IMR-90 (cell line): ENCODE data around the gene GCK. TPM values are rescaled to one million over a fixed set of nuclear protein-coding genes. Genes with fewer than 3 reads are reported as not detected.

Source experiments
- ATAC-seq: fragments of 200-7000 bp; cut with Tn5 transposase; 2 replicates; pipeline ENCODE4 v1.9.1; 2020; ENCODE audit warnings: low read depth, mild to moderate bottlenecking, moderate library complexity
- BruUV-seq: library from RNA; stranded (reverse); fragments of 400-500 nt; replicated peaks from 2 replicates; lab custom pipeline; 2021; lab: Mats Ljungman, UMichigan
- CTCF ChIA-PET: fragments of 300-600 bp; formaldehyde crosslinking; extraction: SDS; loops from one replicate; lab custom pipeline; 2021; ENCODE audit warnings: antibody characterized with exemption; lab: Yijun Ruan, JAX
- POLR2A ChIA-PET: fragments of 300-600 bp; sonication (Branson Sonifier 250); formaldehyde crosslinking; loops from one replicate; lab custom pipeline; 2022; ENCODE audit warnings: antibody characterized with exemption; ENCODE audit not compliant: unreplicated experiment; lab: Charles Lee
- DNase-seq: peaks from one replicate; pipeline ENCODE4 v3.0.0; 2013
- H2AFZ ChIP-seq: replicated peaks from 2 replicates; pipeline ENCODE3; 2013; ENCODE audit warnings: low read length, mild to moderate bottlenecking; ENCODE audit not compliant: poor library complexity
- H2AK5ac ChIP-seq: 2 replicates; pipeline ENCODE4 v1.6.1; 2013; ENCODE audit warnings: low read depth, low read length, inconsistent platforms
- H2AK9ac ChIP-seq: replicated peaks from 2 replicates; pipeline ENCODE3; 2013; ENCODE audit warnings: mild to moderate bottlenecking, low read depth, low read length, moderate library complexity; ENCODE audit not compliant: poor library complexity
- H2BK120ac ChIP-seq: 2 replicates; pipeline ENCODE4 v1.6.1; 2013; ENCODE audit warnings: low read depth, low read length, inconsistent platforms
- H2BK15ac ChIP-seq: 3 replicates; pipeline ENCODE4 v1.6.1; 2013; ENCODE audit warnings: low read depth, low read length, inconsistent platforms
- H2BK20ac ChIP-seq: 2 replicates; pipeline ENCODE4 v1.6.1; 2013; ENCODE audit warnings: low read depth, mild to moderate bottlenecking, inconsistent platforms, low read length, moderate library complexity
- H2BK5ac ChIP-seq: 2 replicates; pipeline ENCODE4 v1.6.1; 2013; ENCODE audit warnings: mild to moderate bottlenecking, low read depth, low read length, inconsistent platforms; ENCODE audit not compliant: poor library complexity, severe bottlenecking
- H3K14ac ChIP-seq: replicated peaks from 2 replicates; pipeline ENCODE4 v1.6.1; 2013; ENCODE audit warnings: low read depth, low read length, inconsistent platforms
- H3K18ac ChIP-seq: 2 replicates; pipeline ENCODE4 v1.6.1; 2013; ENCODE audit warnings: low read depth, low read length, control low read depth
- H3K23ac ChIP-seq: 2 replicates; pipeline ENCODE4 v1.6.1; 2013; ENCODE audit warnings: low read depth, low read length, inconsistent platforms
- H3K27ac ChIP-seq: 2 replicates; pipeline ENCODE4 v1.5.1; 2013; ENCODE audit warnings: mild to moderate bottlenecking, control low read depth, low read length; ENCODE audit not compliant: insufficient read depth
- H3K27me3 ChIP-seq: 2 replicates; pipeline ENCODE4 v1.6.1; 2013; ENCODE audit warnings: low read length; ENCODE audit not compliant: control insufficient read depth, insufficient read depth
- H3K36me3 ChIP-seq: 2 replicates; pipeline ENCODE4 v1.6.1; 2013; ENCODE audit warnings: low read length, mixed read lengths; ENCODE audit not compliant: control insufficient read depth, insufficient read depth
- H3K4ac ChIP-seq: 2 replicates; pipeline ENCODE4 v1.6.1; 2013; ENCODE audit warnings: low read depth, low read length, inconsistent platforms
- H3K4me1 ChIP-seq: 2 replicates; pipeline ENCODE4 v1.6.1; 2013; ENCODE audit warnings: low read length, mixed read lengths; ENCODE audit not compliant: control insufficient read depth, insufficient read depth
- H3K4me2 ChIP-seq: 2 replicates; pipeline ENCODE4 v1.6.1; 2013; ENCODE audit warnings: low read depth, mild to moderate bottlenecking, control low read depth, low read length, moderate library complexity
- H3K4me3 ChIP-seq: 2 replicates; pipeline ENCODE4 v1.5.1; 2013; ENCODE audit warnings: low read depth, mild to moderate bottlenecking, control low read depth, low read length, moderate library complexity; ENCODE audit not compliant: insufficient read depth
- H3K56ac ChIP-seq: 2 replicates; pipeline ENCODE4 v1.6.1; 2013; ENCODE audit warnings: low read length, inconsistent platforms; ENCODE audit not compliant: insufficient read depth; ENCODE audit errors: extremely low read depth
- H3K79me1 ChIP-seq, 2 experiments: 2 replicates each; pipeline ENCODE4 v1.6.1; 2013; ENCODE audit warnings: low read length in 2 of 2, inconsistent platforms in 1 of 2, low read depth in 1 of 2
- H3K9ac ChIP-seq: 2 replicates; pipeline ENCODE4 v1.6.1; 2013; ENCODE audit warnings: low read depth, low read length, control low read depth
- H3K9me1 ChIP-seq: 2 replicates; pipeline ENCODE4 v1.6.1; 2013; ENCODE audit warnings: low read length, inconsistent platforms; ENCODE audit not compliant: insufficient read depth
- H3K9me3 ChIP-seq: 2 replicates; pipeline ENCODE4 v1.6.1; 2013; ENCODE audit warnings: low read length; ENCODE audit not compliant: control insufficient read depth, insufficient read depth
- H4K20me1 ChIP-seq: 2 replicates; pipeline ENCODE4 v1.6.1; 2013; ENCODE audit warnings: low read length, inconsistent platforms; ENCODE audit not compliant: insufficient read depth
- H4K5ac ChIP-seq: 2 replicates; pipeline ENCODE4 v1.6.1; 2013; ENCODE audit warnings: mild to moderate bottlenecking, low read depth, low read length, control low read depth
- H4K8ac ChIP-seq, 2 experiments: 2 replicates each; pipeline ENCODE4 v1.6.1; 2013; ENCODE audit warnings: low read depth in 2 of 2, low read length in 2 of 2, control low read depth in 1 of 2, inconsistent platforms in 1 of 2
- H4K91ac ChIP-seq: 2 replicates; pipeline ENCODE4 v1.6.1; 2013; ENCODE audit warnings: low read depth, low read length, inconsistent platforms; ENCODE audit not compliant: insufficient read depth
- BHLHE40 ChIP-seq: fragments of 150-350 bp; IDR thresholded peaks from 2 replicates; pipeline ENCODE4 v1.6.1; 2016; ENCODE audit warnings: mild to moderate bottlenecking, low read depth, low read length
- CEBPB ChIP-seq: IDR thresholded peaks from 2 replicates; pipeline ENCODE4 v1.6.1; 2012; ENCODE audit warnings: low read depth, low read length, improper control_type of control experiment
- CHD1 ChIP-seq: IDR thresholded peaks from 2 replicates; pipeline ENCODE4 v1.6.1; 2012; ENCODE audit warnings: low read depth, low read length, improper control_type of control experiment
- CTCF ChIP-seq: conservative IDR thresholded peaks from 2 replicates; pipeline ENCODE4 v1.5.1; 2012; ENCODE audit warnings: mild to moderate bottlenecking, low read depth, low read length, improper control_type of control experiment
- ELK1 ChIP-seq: fragments of 150-350 bp; IDR thresholded peaks from 2 replicates; pipeline ENCODE4 v1.6.1; 2016; ENCODE audit warnings: low read depth, mild to moderate bottlenecking, low read length, moderate library complexity, borderline replicate concordance
- FOS ChIP-seq: fragments of 150-350 bp; IDR thresholded peaks from 2 replicates; pipeline ENCODE4 v1.6.1; 2016; ENCODE audit warnings: low read depth, low read length
- MAFK ChIP-seq: IDR thresholded peaks from 2 replicates; pipeline ENCODE4 v1.6.1; 2012; ENCODE audit warnings: low read depth, low read length, improper control_type of control experiment
- MAZ ChIP-seq: IDR thresholded peaks from 2 replicates; pipeline ENCODE4 v1.6.1; 2012; ENCODE audit warnings: low read depth, mild to moderate bottlenecking, low read length, improper control_type of control experiment, moderate library complexity, borderline replicate concordance
- MXI1 ChIP-seq: IDR thresholded peaks from 2 replicates; pipeline ENCODE4 v1.6.1; 2012; ENCODE audit warnings: low read depth, mild to moderate bottlenecking, low read length, moderate library complexity, borderline replicate concordance
- NFE2L2 ChIP-seq: fragments of 150-350 bp; IDR thresholded peaks from 2 replicates; pipeline ENCODE4 v1.6.1; 2016; ENCODE audit warnings: low read depth, mild to moderate bottlenecking, low read length
- POLR2A ChIP-seq: IDR thresholded peaks from 2 replicates; pipeline ENCODE4 v1.6.1; 2012; ENCODE audit warnings: mild to moderate bottlenecking, low read depth, low read length
- RAD21 ChIP-seq: IDR thresholded peaks from 2 replicates; pipeline ENCODE4 v1.6.1; 2012; ENCODE audit warnings: low read length, improper control_type of control experiment
- RCOR1 ChIP-seq: IDR thresholded peaks from 2 replicates; pipeline ENCODE4 v1.6.1; 2012; ENCODE audit warnings: mild to moderate bottlenecking, low read length, improper control_type of control experiment; ENCODE audit not compliant: insufficient replicate concordance
- RFX5 ChIP-seq: IDR thresholded peaks from 2 replicates; pipeline ENCODE4 v1.8.0; 2012; ENCODE audit warnings: low read depth, mild to moderate bottlenecking, low read length, moderate library complexity
- SMC3 ChIP-seq: fragments of 150-350 bp; IDR thresholded peaks from 2 replicates; pipeline ENCODE4 v1.6.1; 2016; ENCODE audit warnings: low read depth, mild to moderate bottlenecking, antibody characterized with exemption, low read length, moderate library complexity
- WGBS, 2 experiments: methylation state at CpG; one replicate each; pipeline versions ENCODE4 v1.1.5 to v1.1.7; 2013; ENCODE audit warnings: missing lambda C conversion rate in 2 of 2; ENCODE audit not compliant: insufficient read length in 1 of 2; ENCODE audit errors: extremely low coverage in 2 of 2; 5-methylcytosine and 5-hydroxymethylcytosine counted together
- dilution Hi-C: fragments of 300-500 bp; cut with HindIII; formaldehyde crosslinking; loops from one replicate; pipeline ENCODE4 v1.14.3; 2018; ENCODE audit warnings: low sequenced_read_pairs; ENCODE audit not compliant: unreplicated experiment
- in situ Hi-C: fragments of 300-500 bp; cut with MboI; formaldehyde crosslinking; loops from 3 replicates; pipeline ENCODE4 v1.14.3; 2019; ENCODE audit warnings: low sequenced_read_pairs, inconsistent platforms, mixed read lengths
- intact Hi-C: fragments of 100-400 bp; cut with micrococcal nuclease; formaldehyde crosslinking; loops from 2 replicates; pipeline ENCODE4 v1.10.0; 2022
- polyA plus RNA-seq, 3 experiments: library from polyadenylated mRNA; depleted of rRNA; stranded (reverse); fragments of >200 nt; gene quantifications; 2 replicates each; pipeline ENCODE4 v1.2.3, GENCODE V29; 2012; ENCODE audit warnings: low replicate concordance in 1 of 3
- total RNA-seq: library from RNA; depleted of rRNA; stranded (reverse); fragments of >200 nt; gene quantifications from 2 replicates; pipeline ENCODE4 v1.2.3, GENCODE V29; 2012

The GCK gene
- total and polyA plus RNA-seq, 2 of the 4 experiments (the other 2 are of a cell fraction) = 0.14 to 0.18 TPM

- Histone ChIP-seq H3K4me3 (no peak overlapping the region), H3K9me1 (peaks cover 25% of the 10 kb centered on the region), H2AK9ac (peak overlapping the region; percentile 83), H3K4me1 (peaks cover 30% of the 10 kb centered on the region), H3K14ac (peak overlapping the region; percentile 73), H3K27ac (peak overlapping the region; percentile 70), H3K36me3 (no peaks in the 10 kb centered on the region), H3K56ac (no peak overlapping the region), H4K5ac (peak overlapping the region; percentile 97), H4K20me1 (no peaks in the 10 kb centered on the region), H3K23ac (peak overlapping the region; percentile 32; the same call in 1 of the 2 replicates), H3K9ac (no peak overlapping the region), H2BK120ac (peak overlapping the region; percentile 91), H3K27me3 (no peaks in the 10 kb centered on the region), H3K4ac (peak overlapping the region; percentile 90), H2AFZ (peak overlapping the region; percentile 90), H2BK5ac (peak overlapping the region; percentile 72), H3K79me1 (no peaks in the 10 kb centered on the region; a peak in 1 of 4 replicates), H2BK15ac (peak overlapping the region; percentile 69; the same call in 1 of the 3 replicates), H3K4me2 (no peak overlapping the region), H3K9me3 (no peaks in the 10 kb centered on the region), H4K8ac (peak overlapping the region; percentile 73 to 89), H2BK20ac (peak overlapping the region; percentile 78), H2AK5ac (peak overlapping the region; percentile 84; the same call in 1 of the 2 replicates), H4K91ac (peak overlapping the region; percentile 72), H3K18ac (peak overlapping the region; percentile 91)
- peak; percentile 73 for ATAC-seq
- DNase-seq = peak; percentile 78
- ChIA-PET POLR2A (no interaction called here), CTCF (no interaction called here)
- no TSS peak for BruUV-seq
- in situ Hi-C loops = no loop called here
- dilution Hi-C loops = no loop called here
- 25% methylated on average over 2 of the region's 10 CpGs; no CpG with 5 or more reads in 1 of the 2 experiments for WGBS, 2 experiments
- intact Hi-C loops = loop anchor here (2.0 kb wide), 1 partner anchor 18 kb away; the partner anchor contains the start of gene POLM
- no peak for TF ChIP-seq RCOR1
- no peak for TF ChIP-seq CTCF
- TF ChIP-seq MAFK = 0 out of 2 replicates have a peak, but pooled peaks have one; percentile 16
- no peak for TF ChIP-seq RAD21
- no peak for TF ChIP-seq RFX5
- peak; percentile 75; the same call in 1 of the 2 replicates for TF ChIP-seq MAZ
- TF ChIP-seq POLR2A = no peak
- TF ChIP-seq ELK1 = no peak
- TF ChIP-seq SMC3 = no peak
- 0 out of 2 replicates have a peak, but pooled peaks have one; percentile 9 for TF ChIP-seq CEBPB
- TF ChIP-seq CHD1 = no peak
- no peak for TF ChIP-seq MXI1
- TF ChIP-seq NFE2L2 = no peak
- peak; percentile 17; the same call in 1 of the 2 replicates for TF ChIP-seq BHLHE40
- no peak for TF ChIP-seq FOS
Observed at GRCh38 chr7:44100458-44101302, 88.6 kb downstream of the GCK start.
